ENCODE results near the gene METRN.

The METRN gene

GRCh38 chr16:725463-726187, 10.7 kb downstream of the METRN start:
- no peak for DNase-seq

GRCh38 chr16:726188-726437, 11.2 kb downstream of the METRN start:
- DNase-seq = no peak

GRCh38 chr16:726438-727290, 11.7 kb downstream of the METRN start, which contains the start of the genes CCDC78 and HAGHL:
Gene CCDC78 (minus strand): TSS chr16:726443. CDS start chr16:726367, 76 bp downstream.
Gene HAGHL (plus strand): TSS chr16:727106. CDS start chr16:727510, 404 bp downstream.
- peak; percentile 75 for DNase-seq

GRCh38 chr16:727291-727977, 12.5 kb downstream of the METRN start:
- peak; percentile 39 for DNase-seq

GRCh38 chr16:728131-728889, 13.4 kb downstream of the METRN start:
- DNase-seq = peak; percentile 77

- DNase-seq = no peak
Observed at GRCh38 chr16:728890-729744, 14.2 kb downstream of the METRN start.

GRCh38 chr16:729768-730665, 15.1 kb downstream of the METRN start:
- no peak for DNase-seq

- DNase-seq = no peak
Observed at GRCh38 chr16:730666-731509, 16.0 kb downstream of the METRN start.

- DNase-seq = no peak
Observed at GRCh38 chr16:732332-732731, 17.4 kb downstream of the METRN start.

GRCh38 chr16:732936-733335, 18.0 kb downstream of the METRN start:
- no peak for DNase-seq

GRCh38 chr16:733382-734207, 18.7 kb downstream of the METRN start:
- DNase-seq = no peak

GRCh38 chr16:734208-734980, 19.5 kb downstream of the METRN start:
- DNase-seq = no peak

GRCh38 chr16:734981-735881, 20.3 kb downstream of the METRN start:
- no peak for DNase-seq

GRCh38 chr16:735982-736453, 21.1 kb downstream of the METRN start:
- no peak for DNase-seq

- no peak for DNase-seq
Observed at GRCh38 chr16:736936-737481, 22.1 kb downstream of the METRN start.

Data from CD4-positive, alpha-beta T cell treated with Interleukin-17A for 1 hour (primary cell).